Measurements from ENCODE around the gene ROCK1.
A peak's percentile ranks its signal among the peaks of the same experiment; 100 is the strongest.
"Not testable (repeated sequence)": the region's sequence is repeated elsewhere in the genome, so short reads cannot be mapped to it uniquely, and the experiment has no call there.

ROCK1 gene

DNA sequence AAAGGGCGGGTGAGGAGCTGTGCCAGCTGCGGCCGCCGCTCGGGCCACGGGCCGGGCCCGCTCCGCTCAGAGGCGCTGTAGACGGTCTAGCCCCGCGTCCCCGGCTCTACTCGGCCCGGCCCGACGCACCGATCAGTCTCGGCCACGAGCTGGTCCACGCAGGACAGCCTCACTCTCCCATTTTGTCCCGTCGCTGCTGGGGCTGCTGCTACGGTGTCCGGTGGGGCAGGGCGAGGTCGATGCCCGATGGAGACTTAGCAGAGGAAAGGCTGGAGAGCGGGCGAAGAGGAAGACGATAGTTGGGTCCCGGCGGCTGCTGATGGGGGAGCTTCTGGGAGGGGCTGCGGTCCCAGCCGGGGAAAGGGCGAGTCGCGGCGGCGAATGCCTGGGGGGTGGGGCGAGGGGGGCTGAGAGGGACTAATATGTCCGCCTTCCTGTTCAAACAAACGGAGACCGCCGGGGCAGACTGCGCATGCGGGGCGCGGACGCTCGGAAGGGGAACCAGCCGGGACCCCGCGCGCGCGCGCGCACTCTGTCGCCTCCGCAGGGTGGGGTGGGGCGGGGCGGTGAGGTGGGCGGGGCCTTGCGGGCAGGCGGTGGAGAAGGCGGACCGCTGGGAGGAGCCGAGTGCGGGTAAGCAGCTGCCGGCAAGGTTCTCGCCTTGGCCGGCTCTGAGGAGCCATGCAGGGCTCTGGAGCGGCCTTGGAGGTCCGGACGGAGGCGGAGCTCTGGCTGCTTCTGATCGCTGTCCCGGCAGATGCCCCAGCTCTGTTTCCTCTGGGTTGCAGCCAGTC is at the start of gene ROCK1:
ROCK1 (minus strand) TSS at position 468 of the 794 bp plus-strand sequence. CDS start 903 bp downstream, outside the sequence.
- peaks cover 21 to 23% of the 10 kb centered on the region in 2 donors for H3K4me1 ChIP-seq (ENCODE audit: control insufficient read depth in 1 of 2, insufficient read depth in 2 of 2, low read length in 2 of 2)
- no peaks in the 10 kb centered on the region for H3K27me3 ChIP-seq (ENCODE audit: control insufficient read depth in 1 of 2, insufficient read depth in 2 of 2, low read length in 2 of 2)
- H3K36me3 ChIP-seq (ENCODE audit: control insufficient read depth in 1 of 2, insufficient read depth in 2 of 2, low read length in 2 of 2): no peaks in the 10 kb centered on the region

DNA sequence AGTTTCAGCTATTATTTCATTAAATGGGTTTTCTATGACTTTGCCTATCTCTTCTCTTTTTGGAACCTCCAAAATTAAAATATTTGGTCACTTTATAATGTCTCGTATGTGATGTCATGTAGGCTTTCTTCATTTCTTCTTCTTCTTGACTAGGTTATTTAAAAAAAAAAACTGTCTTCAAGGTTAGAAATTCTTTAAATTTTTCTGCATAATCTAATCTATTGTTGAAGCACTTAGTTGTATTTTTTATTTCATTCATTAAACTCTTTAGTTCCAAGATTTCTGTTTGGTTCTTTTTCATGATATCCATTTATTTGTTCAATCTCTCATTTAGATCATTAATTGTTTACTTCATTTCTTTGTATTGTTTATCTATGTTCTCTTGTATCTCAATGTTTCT is 43.8 kb upstream of the ROCK1 start:
- H3K9me3 ChIP-seq (ENCODE audit: control insufficient read depth in 1 of 2, low read length in 2 of 2): peaks cover 3 to 14% of the 10 kb centered on the region in 2 donors
- H3K9ac ChIP-seq (ENCODE audit: low read depth in 1 of 2, low read length in 2 of 2): no peak overlapping the region
- H3K36me3 ChIP-seq (ENCODE audit: control insufficient read depth in 1 of 2, insufficient read depth in 2 of 2, low read length in 2 of 2): no peaks in the 10 kb centered on the region
- no peak overlapping the region for H3K27ac ChIP-seq (ENCODE audit: low read depth, low read length)
- H3K4me1 ChIP-seq (ENCODE audit: control insufficient read depth in 1 of 2, insufficient read depth in 2 of 2, low read length in 2 of 2): no peaks in the 10 kb centered on the region
- no peak overlapping the region for H3K4me3 ChIP-seq (ENCODE audit: low read depth in 1 of 2, low read length in 2 of 2)
- no peaks in the 10 kb centered on the region for H3K27me3 ChIP-seq (ENCODE audit: control insufficient read depth in 1 of 2, insufficient read depth in 2 of 2, low read length in 2 of 2)

More for the DNA sequence above, at the start of gene ROCK1:
- Histone ChIP-seq H3K9ac (ENCODE audit: low read depth in 1 of 2, low read length in 2 of 2) (peak within 1 kb of the TSS; percentile 94), H3K9me3 (ENCODE audit: control insufficient read depth in 1 of 2, low read length in 2 of 2) (no peaks in the 10 kb centered on the region), H3K4me3 (ENCODE audit: low read depth in 1 of 2, low read length in 2 of 2) (peak within 1 kb of the TSS; percentile 93 to 94), H3K27ac (ENCODE audit: low read depth, low read length) (peak within 1 kb of the TSS; percentile 98)

DNA sequence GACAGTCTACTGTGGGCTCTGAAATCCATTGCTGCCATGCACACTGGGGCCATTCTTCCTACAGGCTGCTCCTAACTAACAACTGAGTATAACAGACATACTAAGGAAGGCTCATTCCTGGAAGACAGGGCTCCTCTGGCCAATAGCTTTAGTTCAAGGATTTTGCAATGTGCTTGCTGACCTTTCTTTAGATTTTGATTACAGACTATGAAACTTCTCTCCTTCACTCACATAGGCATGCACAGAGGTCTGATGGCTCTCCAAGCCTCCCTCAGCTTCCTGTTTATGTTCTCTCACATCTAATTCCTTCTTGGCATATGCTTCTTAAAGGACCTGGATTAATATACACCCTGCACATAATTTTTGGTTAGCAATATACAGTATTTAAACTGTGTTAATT is 34.4 kb upstream of the ROCK1 start:
- Histone ChIP-seq H3K9me3 (ENCODE audit: control insufficient read depth in 1 of 2, low read length in 2 of 2) (no peaks in the 10 kb centered on the region), H3K27ac (ENCODE audit: low read depth, low read length) (no peak overlapping the region), H3K9ac (ENCODE audit: low read depth in 1 of 2, low read length in 2 of 2) (no peak overlapping the region), H3K36me3 (ENCODE audit: control insufficient read depth in 1 of 2, insufficient read depth in 2 of 2, low read length in 2 of 2) (no peaks in the 10 kb centered on the region), H3K4me3 (ENCODE audit: low read depth in 1 of 2, low read length in 2 of 2) (no peak overlapping the region), H3K4me1 (ENCODE audit: control insufficient read depth in 1 of 2, insufficient read depth in 2 of 2, low read length in 2 of 2) (no peaks in the 10 kb centered on the region), H3K27me3 (ENCODE audit: control insufficient read depth in 1 of 2, insufficient read depth in 2 of 2, low read length in 2 of 2) (no peaks in the 10 kb centered on the region)

DNA sequence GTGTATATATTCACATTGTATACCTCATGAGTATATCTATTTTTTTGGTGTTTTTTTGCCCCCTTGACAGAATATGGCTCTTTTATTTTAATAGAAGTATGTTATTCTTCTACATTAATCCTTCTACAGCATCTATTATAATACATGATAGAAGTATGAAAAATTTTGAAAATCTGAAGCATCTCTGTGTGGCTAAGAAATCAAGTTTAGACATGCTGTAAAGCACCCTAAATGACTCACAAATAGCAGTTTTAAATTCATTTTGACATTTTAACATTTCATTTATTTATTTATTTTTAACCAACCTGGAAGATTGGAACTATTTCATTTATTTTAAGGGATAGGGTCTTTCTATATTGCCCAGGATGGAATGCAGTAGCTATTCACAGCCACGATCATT is 33.8 kb upstream of the ROCK1 start:
- Histone ChIP-seq H3K9ac (ENCODE audit: low read depth in 1 of 2, low read length in 2 of 2) (no peak overlapping the region), H3K4me3 (ENCODE audit: low read depth in 1 of 2, low read length in 2 of 2) (no peak overlapping the region), H3K9me3 (ENCODE audit: control insufficient read depth in 1 of 2, low read length in 2 of 2) (no peaks in the 10 kb centered on the region), H3K27me3 (ENCODE audit: control insufficient read depth in 1 of 2, insufficient read depth in 2 of 2, low read length in 2 of 2) (no peaks in the 10 kb centered on the region), H3K36me3 (ENCODE audit: control insufficient read depth in 1 of 2, insufficient read depth in 2 of 2, low read length in 2 of 2) (no peaks in the 10 kb centered on the region), H3K4me1 (ENCODE audit: control insufficient read depth in 1 of 2, insufficient read depth in 2 of 2, low read length in 2 of 2) (no peaks in the 10 kb centered on the region), H3K27ac (ENCODE audit: low read depth, low read length) (no peak overlapping the region)

DNA sequence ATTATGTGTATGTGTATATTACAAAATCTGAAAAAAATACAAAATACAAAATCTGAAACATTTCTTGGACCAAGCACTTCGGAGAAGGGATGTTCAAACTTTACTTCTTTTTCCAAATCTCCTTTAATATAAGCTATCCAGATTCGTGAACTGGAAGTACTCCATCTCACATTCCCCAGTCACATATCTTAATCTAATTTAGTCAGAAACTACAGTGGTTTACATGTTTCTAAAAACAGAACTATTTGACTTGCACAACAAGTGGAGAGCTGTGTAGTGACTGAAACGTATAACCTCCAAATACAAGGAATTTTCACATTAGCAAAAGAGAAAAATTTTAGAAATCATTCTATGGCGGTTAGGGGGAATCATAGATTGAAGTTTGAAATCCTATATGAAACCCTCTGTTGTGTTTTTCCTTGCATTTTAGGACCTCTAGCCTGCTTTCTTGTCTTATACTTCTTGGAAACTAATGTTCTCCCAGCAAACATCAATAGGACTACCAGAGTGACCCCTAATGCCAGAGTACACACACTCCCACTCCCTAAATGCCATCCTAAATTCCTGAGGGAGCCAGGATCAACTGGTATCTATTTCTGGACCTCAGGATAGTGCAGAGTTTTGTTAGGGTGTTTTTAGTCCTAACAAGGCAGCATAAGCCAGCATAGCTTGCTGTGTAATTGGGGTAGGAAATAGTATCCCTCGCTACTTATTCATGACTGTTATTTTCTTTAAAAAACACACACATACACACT is 30.2 kb upstream of the ROCK1 start:
- H3K9me3 ChIP-seq (ENCODE audit: control insufficient read depth in 1 of 2, low read length in 2 of 2): no peaks in the 10 kb centered on the region
- no peak overlapping the region for H3K9ac ChIP-seq (ENCODE audit: low read depth in 1 of 2, low read length in 2 of 2)
- H3K4me3 ChIP-seq (ENCODE audit: low read depth in 1 of 2, low read length in 2 of 2): no peak overlapping the region
- no peaks in the 10 kb centered on the region for H3K36me3 ChIP-seq (ENCODE audit: control insufficient read depth in 1 of 2, insufficient read depth in 2 of 2, low read length in 2 of 2)
- no peaks in the 10 kb centered on the region for H3K27me3 ChIP-seq (ENCODE audit: control insufficient read depth in 1 of 2, insufficient read depth in 2 of 2, low read length in 2 of 2)
- H3K4me1 ChIP-seq (ENCODE audit: control insufficient read depth in 1 of 2, insufficient read depth in 2 of 2, low read length in 2 of 2): no peaks in the 10 kb centered on the region
- H3K27ac ChIP-seq (ENCODE audit: low read depth, low read length): no peak overlapping the region

DNA sequence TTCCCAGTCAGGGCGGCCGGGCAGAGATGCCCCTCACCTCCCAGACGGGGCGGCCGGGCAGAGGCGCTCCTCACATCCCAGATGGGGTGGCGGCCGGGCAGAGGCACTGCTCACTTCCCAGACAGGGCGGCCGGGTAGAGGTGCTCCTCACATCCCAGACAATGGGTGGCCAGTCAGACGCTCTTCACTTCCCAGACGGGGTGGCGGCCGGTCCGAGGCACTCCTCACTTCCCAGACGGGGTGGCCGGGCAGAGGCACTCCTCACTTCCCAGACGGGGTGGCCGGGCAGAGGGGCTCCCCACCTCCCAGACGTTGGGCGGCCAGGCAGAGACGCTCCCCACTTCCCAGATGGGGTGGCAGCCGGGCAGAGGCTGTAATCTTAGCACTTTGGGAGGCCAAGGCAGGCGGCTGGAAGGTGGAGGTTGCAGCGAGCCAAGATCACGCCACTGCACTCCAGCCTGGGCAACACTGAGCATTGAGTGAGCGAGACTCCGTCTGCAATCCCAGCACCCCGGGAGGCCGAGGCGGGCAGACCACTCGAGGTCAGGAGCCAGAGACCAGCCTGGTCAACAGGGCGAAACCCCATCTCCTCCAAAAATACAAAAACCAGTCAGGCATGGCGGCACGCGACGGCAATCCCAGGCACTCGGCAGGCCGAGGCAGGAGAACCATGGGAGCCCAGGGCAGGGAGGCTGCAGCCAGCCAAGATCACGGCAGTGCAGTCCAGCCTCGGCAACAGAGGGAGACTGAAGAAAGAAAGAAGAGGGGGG is 26.3 kb upstream of the ROCK1 start:
- H3K4me3 ChIP-seq (ENCODE audit: low read depth in 1 of 2, low read length in 2 of 2); H3K9ac ChIP-seq (ENCODE audit: low read depth in 1 of 2, low read length in 2 of 2); H3K27me3 ChIP-seq (ENCODE audit: control insufficient read depth in 1 of 2, insufficient read depth in 2 of 2, low read length in 2 of 2); H3K36me3 ChIP-seq (ENCODE audit: control insufficient read depth in 1 of 2, insufficient read depth in 2 of 2, low read length in 2 of 2); H3K9me3 ChIP-seq (ENCODE audit: control insufficient read depth in 1 of 2, low read length in 2 of 2); H3K27ac ChIP-seq (ENCODE audit: low read depth, low read length); H3K4me1 ChIP-seq (ENCODE audit: control insufficient read depth in 1 of 2, insufficient read depth in 2 of 2, low read length in 2 of 2): not testable (repeated sequence)

DNA sequence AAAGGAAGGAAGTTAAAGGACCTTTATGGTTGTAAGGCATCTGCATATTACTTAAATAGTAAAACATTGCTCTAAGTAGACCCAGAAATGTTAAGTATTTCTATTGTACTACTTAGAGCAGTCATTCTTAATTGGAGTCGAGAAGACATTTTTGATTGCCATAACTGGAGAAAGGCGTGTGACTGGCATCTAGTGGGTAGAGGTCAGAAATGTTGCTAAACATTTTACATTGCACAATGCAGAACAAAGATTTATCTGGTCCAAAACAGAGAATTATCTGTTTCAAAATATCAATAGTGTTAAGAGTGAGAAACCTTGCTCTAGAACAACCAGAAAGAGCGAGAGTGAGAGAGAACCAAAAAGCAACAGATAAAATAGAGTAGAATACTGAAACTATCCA is 23.3 kb upstream of the ROCK1 start:
- H3K9me3 ChIP-seq (ENCODE audit: control insufficient read depth in 1 of 2, low read length in 2 of 2): no peaks in the 10 kb centered on the region
- H3K36me3 ChIP-seq (ENCODE audit: control insufficient read depth in 1 of 2, insufficient read depth in 2 of 2, low read length in 2 of 2): no peaks in the 10 kb centered on the region
- no peaks in the 10 kb centered on the region for H3K27me3 ChIP-seq (ENCODE audit: control insufficient read depth in 1 of 2, insufficient read depth in 2 of 2, low read length in 2 of 2)
- H3K4me1 ChIP-seq (ENCODE audit: control insufficient read depth in 1 of 2, insufficient read depth in 2 of 2, low read length in 2 of 2): no peaks in the 10 kb centered on the region
- H3K27ac ChIP-seq (ENCODE audit: low read depth, low read length): no peak overlapping the region
- H3K4me3 ChIP-seq (ENCODE audit: low read depth in 1 of 2, low read length in 2 of 2): no peak overlapping the region
- H3K9ac ChIP-seq (ENCODE audit: low read depth in 1 of 2, low read length in 2 of 2): no peak overlapping the region

DNA sequence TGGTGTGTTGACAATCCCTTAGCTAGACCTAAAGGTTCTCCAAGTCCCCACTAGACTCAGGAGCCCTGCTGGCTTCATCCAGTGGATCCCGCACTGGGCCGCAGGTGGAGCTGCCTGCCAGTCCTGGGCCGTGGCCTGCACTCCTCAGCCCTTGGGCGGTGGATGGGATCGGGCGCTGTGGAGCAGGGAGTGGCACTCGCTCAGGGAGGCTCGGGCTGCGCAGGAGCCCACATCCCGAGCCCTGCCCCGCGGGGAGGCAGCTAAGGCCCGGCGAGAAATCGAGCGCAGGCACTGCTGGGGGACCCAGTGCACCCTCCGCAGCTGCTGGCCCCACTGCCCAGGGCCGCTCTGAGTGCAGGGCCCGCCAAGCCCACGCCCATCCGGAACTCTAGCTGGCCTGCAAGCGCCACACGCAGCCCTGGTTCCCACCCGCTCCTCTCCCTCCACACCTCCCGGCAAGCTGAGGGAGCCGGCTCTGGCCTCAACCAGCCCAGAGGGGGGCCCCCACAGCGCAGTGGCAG is 20.8 kb upstream of the ROCK1 start:
- H3K9ac ChIP-seq (ENCODE audit: low read depth in 1 of 2, low read length in 2 of 2): no peak overlapping the region
- no peaks in the 10 kb centered on the region for H3K4me1 ChIP-seq (ENCODE audit: control insufficient read depth in 1 of 2, insufficient read depth in 2 of 2, low read length in 2 of 2)
- H3K27me3 ChIP-seq (ENCODE audit: control insufficient read depth in 1 of 2, insufficient read depth in 2 of 2, low read length in 2 of 2): no peaks in the 10 kb centered on the region
- no peak overlapping the region for H3K27ac ChIP-seq (ENCODE audit: low read depth, low read length)
- H3K9me3 ChIP-seq (ENCODE audit: control insufficient read depth in 1 of 2, low read length in 2 of 2): no peaks in the 10 kb centered on the region
- H3K36me3 ChIP-seq (ENCODE audit: control insufficient read depth in 1 of 2, insufficient read depth in 2 of 2, low read length in 2 of 2): no peaks in the 10 kb centered on the region
- no peak overlapping the region for H3K4me3 ChIP-seq (ENCODE audit: low read depth in 1 of 2, low read length in 2 of 2)

DNA sequence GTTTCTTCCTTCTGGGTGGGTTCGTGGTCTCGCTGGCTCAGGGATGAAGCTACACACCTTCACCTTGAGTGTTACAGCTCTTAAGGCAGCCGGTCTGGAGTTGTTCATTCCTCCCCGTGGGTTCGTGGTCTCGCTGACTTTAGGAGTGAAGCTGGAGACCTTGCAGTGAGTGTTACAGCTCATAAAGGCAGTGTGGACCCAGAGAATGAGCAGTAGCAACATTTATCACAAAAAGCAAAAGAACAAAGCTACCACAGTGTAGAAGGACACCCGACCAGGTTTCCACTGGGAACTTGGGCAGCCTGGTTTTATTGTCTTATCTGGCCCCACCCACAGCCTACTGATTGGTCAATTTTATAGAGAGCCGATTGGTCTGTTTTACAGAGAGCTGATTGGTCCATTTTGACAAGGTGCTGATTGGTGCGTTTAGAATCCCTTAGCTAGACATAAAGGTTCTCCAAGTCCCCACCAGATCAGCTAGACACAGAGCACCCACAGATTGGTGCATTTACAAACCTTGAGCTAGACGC is 20.1 kb upstream of the ROCK1 start:
- no peak overlapping the region for H3K27ac ChIP-seq (ENCODE audit: low read depth, low read length)
- no peak overlapping the region for H3K4me3 ChIP-seq (ENCODE audit: low read depth in 1 of 2, low read length in 2 of 2)
- no peaks in the 10 kb centered on the region for H3K27me3 ChIP-seq (ENCODE audit: control insufficient read depth in 1 of 2, insufficient read depth in 2 of 2, low read length in 2 of 2)
- H3K9ac ChIP-seq (ENCODE audit: low read depth in 1 of 2, low read length in 2 of 2): no peak overlapping the region
- no peaks in the 10 kb centered on the region for H3K36me3 ChIP-seq (ENCODE audit: control insufficient read depth in 1 of 2, insufficient read depth in 2 of 2, low read length in 2 of 2)
- H3K9me3 ChIP-seq (ENCODE audit: control insufficient read depth in 1 of 2, low read length in 2 of 2): no peaks in the 10 kb centered on the region
- no peaks in the 10 kb centered on the region for H3K4me1 ChIP-seq (ENCODE audit: control insufficient read depth in 1 of 2, insufficient read depth in 2 of 2, low read length in 2 of 2)
